ENCODE data around the gene CD28.

- no peak for TF ChIP-seq REST (IDR thresholded peaks at IDR 0.05; ENCODE audit: borderline replicate concordance)
- TF ChIP-seq CTCF (IDR thresholded peaks at IDR 0.05; ENCODE audit: poor library complexity, severe bottlenecking), result no peak
- no peak for TF ChIP-seq EP300 (conservative IDR thresholded peaks at IDR 0.05; ENCODE audit: poor library complexity, severe bottlenecking)
- no peak for TF ChIP-seq POLR2AphosphoS5 (IDR thresholded peaks at IDR 0.05)
- TF ChIP-seq EZH2 (IDR thresholded peaks at IDR 0.05; ENCODE audit: borderline replicate concordance, insufficient read depth, low read length, poor library complexity, severe bottlenecking), result no peak
- no peak for TF ChIP-seq RAD21 (conservative IDR thresholded peaks at IDR 0.05)
- no peak for TF ChIP-seq MXI1 (conservative IDR thresholded peaks at IDR 0.05; ENCODE audit: poor library complexity, severe bottlenecking)
Measured at GRCh38 chr2:203774760-203775159, 68.3 kb downstream of the CD28 start.

Measured in neural cell (in vitro differentiated cells).